Eye (tissue), 1 donor: ENCODE data around the gene CELF4.

Experiments
- DNase-seq: peaks from one replicate; pipeline ENCODE4 v3.0.0-alpha.2; 2015

Gene CELF4

GRCh38 chr18:37460604-37461003, 105.0 kb downstream of the CELF4 start:
- no peak for DNase-seq

- no peak for DNase-seq
These were observed 106.9 kb downstream of the CELF4 start for GRCh38 chr18:37458697-37459096.

- no peak for DNase-seq
These were observed 107.8 kb downstream of the CELF4 start for GRCh38 chr18:37457753-37458152.

- DNase-seq: peak; percentile 78
These were observed 108.3 kb downstream of the CELF4 start for GRCh38 chr18:37457341-37457740.

- no peak for DNase-seq
These were observed 108.7 kb downstream of the CELF4 start for GRCh38 chr18:37456873-37457272.

GRCh38 chr18:37456395-37456794, 109.2 kb downstream of the CELF4 start:
- no peak for DNase-seq

- no peak for DNase-seq
These were observed 111.8 kb downstream of the CELF4 start for GRCh38 chr18:37453752-37454151.

- DNase-seq: no peak
These were observed 112.8 kb downstream of the CELF4 start for GRCh38 chr18:37452682-37453385.

GRCh38 chr18:37452015-37452414, 113.6 kb downstream of the CELF4 start:
- no peak for DNase-seq

- peak; percentile 42 for DNase-seq
These were observed 114.3 kb downstream of the CELF4 start for GRCh38 chr18:37451239-37451825.

GRCh38 chr18:37450434-37451132, 115.0 kb downstream of the CELF4 start:
- peak; percentile 97 for DNase-seq

- no peak for DNase-seq
These were observed 116.0 kb downstream of the CELF4 start for GRCh38 chr18:37449618-37450017.

- DNase-seq: no peak
These were observed 116.7 kb downstream of the CELF4 start for GRCh38 chr18:37448946-37449345.

- DNase-seq: no peak
These were observed 117.4 kb downstream of the CELF4 start for GRCh38 chr18:37447962-37448888.

GRCh38 chr18:37445836-37446235, 119.8 kb downstream of the CELF4 start:
- no peak for DNase-seq

GRCh38 chr18:37445368-37445767, 120.2 kb downstream of the CELF4 start:
- peak; percentile 59 for DNase-seq

- DNase-seq: peak; percentile 63
These were observed 122.1 kb downstream of the CELF4 start for GRCh38 chr18:37443325-37444055.

- no peak for DNase-seq
These were observed 123.1 kb downstream of the CELF4 start for GRCh38 chr18:37442477-37442876.

GRCh38 chr18:37441821-37442220, 123.8 kb downstream of the CELF4 start:
- DNase-seq: no peak

GRCh38 chr18:37440206-37440605, 125.4 kb downstream of the CELF4 start:
- no peak for DNase-seq

- DNase-seq: no peak
These were observed 127.0 kb downstream of the CELF4 start for GRCh38 chr18:37438417-37439180.
